HUES64 (cell line): ENCODE data around the gene UST.
"Not testable (repeated sequence)": the region's sequence is repeated elsewhere in the genome, so short reads cannot be mapped to it uniquely, and the experiment has no call there.

Experiments used
- H3K27ac ChIP-seq: 2 replicates; pipeline ENCODE4 v1.7.0; 2013; ENCODE audit warnings: low read depth, low read length, inconsistent platforms
- H3K27me3 ChIP-seq: 2 replicates; pipeline ENCODE4 v1.6.1; 2013; ENCODE audit warnings: mild to moderate bottlenecking, low read length; ENCODE audit not compliant: insufficient read depth
- H3K36me3 ChIP-seq: 2 replicates; pipeline ENCODE4 v1.6.1; 2013; ENCODE audit warnings: mild to moderate bottlenecking, low read length; ENCODE audit not compliant: insufficient read depth
- H3K4me1 ChIP-seq: 2 replicates; pipeline ENCODE4 v1.6.1; 2013; ENCODE audit warnings: mild to moderate bottlenecking, low read length, moderate library complexity; ENCODE audit not compliant: insufficient read depth
- H3K4me3 ChIP-seq: 2 replicates; pipeline ENCODE4 v1.5.1; 2013; ENCODE audit warnings: mild to moderate bottlenecking, low read length, moderate library complexity
- H3K9ac ChIP-seq: 2 replicates; pipeline ENCODE4 v1.6.1; 2013; ENCODE audit warnings: mild to moderate bottlenecking, low read depth, low read length
- H3K9me3 ChIP-seq: 2 replicates; pipeline ENCODE4 v1.6.1; 2013; ENCODE audit warnings: low read depth, low read length; ENCODE audit not compliant: insufficient read depth
- WGBS: fragments of 150-250, 120-280 bp; methylation state at CpG from one replicate; pipeline ENCODE4 v1.1.7; 2013; ENCODE audit warnings: missing lambda C conversion rate; 5-methylcytosine and 5-hydroxymethylcytosine counted together

Gene UST

DNA sequence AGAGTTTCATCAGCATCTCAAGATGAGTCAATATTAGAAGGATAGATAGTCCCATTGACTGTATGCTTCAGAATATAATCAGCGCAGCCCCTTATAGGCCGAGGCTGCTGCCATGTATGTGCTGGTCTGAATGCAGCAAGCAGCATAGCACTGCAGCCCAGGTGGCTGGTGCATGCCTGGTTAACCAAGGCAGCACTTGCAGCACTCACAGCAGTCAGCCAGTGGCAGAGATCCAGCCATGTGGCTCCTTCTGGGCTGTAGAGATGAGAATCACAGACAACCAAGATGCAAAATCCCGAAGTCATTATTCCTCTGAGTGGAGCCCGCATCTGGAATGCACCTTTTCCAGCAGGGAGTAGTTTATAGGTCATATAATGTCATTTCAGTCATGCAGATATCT lies 251.9 kb downstream of the UST start:
- H3K27ac ChIP-seq = no peak overlapping the region
- WGBS = 95% methylated on average over 4 of the region's 4 CpGs

DNA sequence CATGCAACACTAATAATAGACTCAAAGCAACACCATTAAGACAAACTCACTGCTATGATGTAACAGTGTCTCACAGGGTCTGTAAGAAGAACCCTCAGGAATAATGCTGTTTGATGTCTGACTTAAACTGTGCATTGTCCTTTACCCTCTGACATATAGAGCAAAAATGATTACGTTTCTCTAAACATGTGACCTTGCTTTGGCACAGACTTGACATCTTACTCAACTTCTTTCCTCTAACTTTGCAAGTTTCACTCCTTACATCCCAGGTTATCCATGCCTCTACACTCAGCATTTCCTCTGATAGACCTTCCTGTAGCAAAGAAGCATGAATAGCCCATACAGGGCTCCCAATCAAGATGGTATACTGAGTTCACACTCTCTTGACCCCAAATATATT lies 252.7 kb downstream of the UST start:
- Histone ChIP-seq H3K27me3 (no peaks in the 10 kb centered on the region), H3K9ac (no peak overlapping the region), H3K36me3 (peaks cover 30% of the 10 kb centered on the region), H3K4me1 (no peaks in the 10 kb centered on the region), H3K9me3 (peaks cover 12% of the 10 kb centered on the region), H3K4me3 (no peak overlapping the region), H3K27ac (no peak overlapping the region)
- WGBS = 92% methylated on average over 1 of the region's 1 CpG

More for the DNA sequence above, 251.9 kb downstream of the UST start:
- H3K4me1 ChIP-seq = no peaks in the 10 kb centered on the region
- H3K9ac ChIP-seq = no peak overlapping the region
- H3K4me3 ChIP-seq = no peak overlapping the region
- peaks cover 26% of the 10 kb centered on the region for H3K36me3 ChIP-seq
- H3K27me3 ChIP-seq = no peaks in the 10 kb centered on the region
- H3K9me3 ChIP-seq = peaks cover 12% of the 10 kb centered on the region

GRCh38 chr6:148999929-149000468 lies 253.2 kb downstream of the UST start:
- Histone ChIP-seq H3K36me3 (peaks cover 29% of the 10 kb centered on the region), H3K27me3 (no peaks in the 10 kb centered on the region), H3K9me3 (peaks cover 12% of the 10 kb centered on the region), H3K27ac (no peak overlapping the region), H3K4me1 (no peaks in the 10 kb centered on the region), H3K9ac (no peak overlapping the region), H3K4me3 (no peak overlapping the region)
- WGBS = 94% methylated on average over 3 of the region's 3 CpGs

DNA sequence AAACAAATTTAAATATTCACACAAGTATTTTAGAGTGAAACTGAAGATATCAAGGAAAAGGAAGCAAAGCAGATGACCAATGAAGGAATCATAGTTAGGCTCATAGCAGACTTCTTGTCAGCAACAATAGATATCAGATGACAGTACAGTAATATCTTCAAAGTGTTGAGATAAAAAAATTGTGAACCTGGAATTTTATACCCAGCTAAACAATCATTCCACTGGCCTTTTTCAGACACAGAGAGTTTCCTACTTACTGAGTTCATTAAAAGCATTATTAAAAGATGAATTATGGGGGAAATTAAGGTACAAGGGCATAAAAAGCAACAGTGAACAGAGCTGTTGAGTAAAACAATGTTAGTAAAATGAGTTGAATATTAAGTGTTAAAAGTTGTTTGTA lies 254.6 kb downstream of the UST start:
- Histone ChIP-seq H3K9ac (no peak overlapping the region), H3K27me3 (no peaks in the 10 kb centered on the region), H3K9me3 (peaks cover 12% of the 10 kb centered on the region), H3K36me3 (peaks cover 28% of the 10 kb centered on the region), H3K4me1 (no peaks in the 10 kb centered on the region), H3K27ac (no peak overlapping the region), H3K4me3 (peak overlapping the region; percentile 1; the same call in 1 of the 2 replicates)

DNA sequence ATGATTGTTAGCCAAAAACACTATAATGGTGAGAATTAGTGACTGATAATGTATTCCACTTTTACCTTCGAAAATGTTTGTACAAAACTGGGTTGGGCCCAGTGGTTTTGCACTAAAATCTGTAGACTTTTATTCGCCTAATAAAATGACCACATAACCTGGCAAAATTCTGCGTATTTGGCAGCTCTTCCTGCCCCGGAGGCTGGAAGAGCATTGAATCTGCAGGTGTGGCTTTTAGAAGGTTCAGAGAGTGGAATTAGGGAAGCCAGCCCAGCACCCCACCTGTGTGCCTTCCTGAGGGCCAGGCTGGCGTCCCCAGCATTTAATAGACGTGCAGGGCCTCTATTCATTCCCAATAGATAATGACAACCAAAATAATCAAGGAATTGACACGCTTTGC lies 256.7 kb downstream of the UST start:
- no peaks in the 10 kb centered on the region for H3K4me1 ChIP-seq
- H3K27ac ChIP-seq = no peak overlapping the region
- peaks cover 12% of the 10 kb centered on the region for H3K9me3 ChIP-seq
- no peak overlapping the region for H3K4me3 ChIP-seq
- H3K27me3 ChIP-seq = no peaks in the 10 kb centered on the region
- peaks cover 28% of the 10 kb centered on the region for H3K36me3 ChIP-seq
- no peak overlapping the region for H3K9ac ChIP-seq
- WGBS = 88% methylated on average over 7 of the region's 7 CpGs

DNA sequence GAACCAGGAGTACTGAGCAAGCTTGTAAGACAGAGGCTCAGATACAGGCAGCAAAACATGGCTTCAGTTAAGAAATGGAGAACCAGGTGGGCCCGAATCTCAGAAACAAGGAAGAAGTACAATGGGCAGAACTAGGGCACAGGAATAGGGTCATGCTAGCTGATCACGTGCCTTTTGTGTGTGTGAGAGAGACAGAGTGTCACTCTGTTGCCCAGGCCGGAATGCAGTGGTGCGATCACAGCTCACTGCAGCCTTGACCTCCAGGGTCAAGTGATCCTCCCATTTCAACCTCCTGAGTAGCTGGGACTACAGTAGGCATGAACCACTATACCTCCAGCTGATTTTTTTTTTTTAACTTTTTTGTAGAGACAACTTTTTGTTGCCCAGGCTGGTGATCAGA lies 257.8 kb downstream of the UST start:
- H3K36me3 ChIP-seq = peaks cover 23% of the 10 kb centered on the region
- peaks cover 12% of the 10 kb centered on the region for H3K9me3 ChIP-seq
- WGBS = 94% methylated on average over 4 of the region's 4 CpGs
- H3K4me1 ChIP-seq = no peaks in the 10 kb centered on the region
- H3K27ac ChIP-seq = no peak overlapping the region
- H3K27me3 ChIP-seq = no peaks in the 10 kb centered on the region
- no peak overlapping the region for H3K9ac ChIP-seq
- no peak overlapping the region for H3K4me3 ChIP-seq

GRCh38 chr6:149006236-149006635 lies 259.4 kb downstream of the UST start:
- not testable (repeated sequence) for H3K4me1 ChIP-seq, H3K9ac ChIP-seq, H3K27me3 ChIP-seq, H3K27ac ChIP-seq, H3K9me3 ChIP-seq, H3K4me3 ChIP-seq
- peaks cover 15% of the 10 kb centered on the region for H3K36me3 ChIP-seq
- 91% methylated on average over 1 of the region's 1 CpG for WGBS

DNA sequence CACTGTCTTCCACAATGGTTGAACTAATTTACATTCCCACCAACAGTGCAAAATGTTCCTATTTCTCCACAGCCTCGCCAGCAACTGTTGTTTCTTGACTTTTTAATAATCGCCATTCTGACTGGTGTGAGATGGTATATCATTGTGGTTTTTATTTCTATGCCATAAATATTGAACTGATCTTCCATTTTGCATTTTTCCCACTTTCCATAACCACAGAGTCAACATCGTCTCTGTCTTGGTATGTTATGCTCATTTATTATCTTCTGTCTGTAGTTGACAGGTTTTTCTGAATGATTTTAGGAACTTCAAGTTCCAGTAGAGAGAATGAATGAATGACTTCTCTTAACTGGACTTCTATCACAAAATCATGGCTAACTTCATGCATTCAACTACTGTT lies 259.8 kb downstream of the UST start:
- H3K4me3 ChIP-seq = no peak overlapping the region
- 100% methylated on average over 1 of the region's 3 CpGs for WGBS
- H3K9me3 ChIP-seq = peaks cover 2% of the 10 kb centered on the region; the same call in 1 of the 2 replicates
- H3K27me3 ChIP-seq = no peaks in the 10 kb centered on the region
- peaks cover 11% of the 10 kb centered on the region for H3K36me3 ChIP-seq
- no peak overlapping the region for H3K27ac ChIP-seq
- no peaks in the 10 kb centered on the region for H3K4me1 ChIP-seq
- H3K9ac ChIP-seq = no peak overlapping the region

DNA sequence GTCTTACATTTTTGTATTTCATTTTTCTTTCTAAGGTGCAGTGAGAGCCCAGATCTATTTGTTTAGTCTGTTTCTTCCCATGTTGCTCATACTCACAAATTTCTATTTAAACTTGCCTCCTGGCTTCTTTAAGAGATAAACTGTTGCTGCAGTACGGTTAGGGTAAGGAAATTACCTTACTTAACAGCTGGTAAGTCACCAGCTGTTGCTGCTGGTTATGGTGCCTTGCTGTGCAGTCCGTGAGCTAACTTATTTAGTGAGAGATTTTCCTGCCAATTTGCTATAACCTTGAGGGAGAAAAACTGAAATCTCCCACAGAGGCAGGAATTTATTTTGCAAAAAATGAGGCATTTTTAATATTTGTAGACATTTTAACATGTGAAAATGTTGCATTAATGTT lies 261.0 kb downstream of the UST start:
- Histone ChIP-seq H3K27me3 (no peaks in the 10 kb centered on the region), H3K4me3 (no peak overlapping the region), H3K9me3 (no peaks in the 10 kb centered on the region), H3K36me3 (peaks cover 10% of the 10 kb centered on the region), H3K9ac (no peak overlapping the region), H3K27ac (no peak overlapping the region), H3K4me1 (no peaks in the 10 kb centered on the region; the same call in 1 of the 2 replicates)
- 76% methylated on average over 2 of the region's 2 CpGs for WGBS

DNA sequence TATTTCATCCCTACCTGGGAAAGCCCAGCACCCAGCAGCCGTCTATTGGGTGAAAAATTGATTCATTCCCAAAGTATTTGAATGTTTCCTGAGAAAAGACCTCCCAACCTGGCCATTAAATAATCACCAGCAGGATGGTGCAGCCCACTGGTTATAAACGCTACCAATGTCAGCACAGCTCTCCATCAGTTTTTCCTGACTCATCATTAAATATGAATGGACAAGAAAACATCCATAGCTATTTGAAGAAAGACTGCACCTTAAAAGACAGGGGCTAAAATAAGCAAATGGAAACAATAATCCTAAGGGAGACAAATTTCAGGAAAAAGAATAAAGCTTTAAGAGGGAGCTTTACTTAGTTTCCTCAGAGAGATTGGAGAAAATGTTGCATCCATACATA lies 261.9 kb downstream of the UST start:
- Histone ChIP-seq H3K27me3 (no peaks in the 10 kb centered on the region), H3K9ac (no peak overlapping the region), H3K36me3 (peaks cover 10% of the 10 kb centered on the region), H3K4me1 (peaks cover 5% of the 10 kb centered on the region), H3K4me3 (no peak overlapping the region), H3K9me3 (no peaks in the 10 kb centered on the region), H3K27ac (no peak overlapping the region)
- 91% methylated on average over 2 of the region's 2 CpGs for WGBS

- H3K27me3 ChIP-seq = no peaks in the 10 kb centered on the region
- no peak overlapping the region for H3K4me3 ChIP-seq
- H3K27ac ChIP-seq = no peak overlapping the region
- WGBS = 94% methylated on average over 6 of the region's 6 CpGs
- H3K4me1 ChIP-seq = peaks cover 25% of the 10 kb centered on the region
- no peaks in the 10 kb centered on the region for H3K9me3 ChIP-seq
- no peaks in the 10 kb centered on the region for H3K36me3 ChIP-seq
- no peak overlapping the region for H3K9ac ChIP-seq
Observed at GRCh38 chr6:149012040-149012545, 265.3 kb downstream of the UST start.
